GM19397 (cell line): ENCODE measurements around the gene NPIPA3.
"Not testable (repeated sequence)": the region's sequence is repeated elsewhere in the genome, so short reads cannot be mapped to it uniquely, and the experiment has no call there.

Experiments used
- ATAC-seq: cut with Tn5 transposase; IDR thresholded peaks from one replicate; pipeline ENCODE4 v1.9.1; 2021; ENCODE audit warnings: mild to moderate bottlenecking, moderate library complexity; ENCODE audit not compliant: unreplicated experiment

Gene NPIPA3

DNA sequence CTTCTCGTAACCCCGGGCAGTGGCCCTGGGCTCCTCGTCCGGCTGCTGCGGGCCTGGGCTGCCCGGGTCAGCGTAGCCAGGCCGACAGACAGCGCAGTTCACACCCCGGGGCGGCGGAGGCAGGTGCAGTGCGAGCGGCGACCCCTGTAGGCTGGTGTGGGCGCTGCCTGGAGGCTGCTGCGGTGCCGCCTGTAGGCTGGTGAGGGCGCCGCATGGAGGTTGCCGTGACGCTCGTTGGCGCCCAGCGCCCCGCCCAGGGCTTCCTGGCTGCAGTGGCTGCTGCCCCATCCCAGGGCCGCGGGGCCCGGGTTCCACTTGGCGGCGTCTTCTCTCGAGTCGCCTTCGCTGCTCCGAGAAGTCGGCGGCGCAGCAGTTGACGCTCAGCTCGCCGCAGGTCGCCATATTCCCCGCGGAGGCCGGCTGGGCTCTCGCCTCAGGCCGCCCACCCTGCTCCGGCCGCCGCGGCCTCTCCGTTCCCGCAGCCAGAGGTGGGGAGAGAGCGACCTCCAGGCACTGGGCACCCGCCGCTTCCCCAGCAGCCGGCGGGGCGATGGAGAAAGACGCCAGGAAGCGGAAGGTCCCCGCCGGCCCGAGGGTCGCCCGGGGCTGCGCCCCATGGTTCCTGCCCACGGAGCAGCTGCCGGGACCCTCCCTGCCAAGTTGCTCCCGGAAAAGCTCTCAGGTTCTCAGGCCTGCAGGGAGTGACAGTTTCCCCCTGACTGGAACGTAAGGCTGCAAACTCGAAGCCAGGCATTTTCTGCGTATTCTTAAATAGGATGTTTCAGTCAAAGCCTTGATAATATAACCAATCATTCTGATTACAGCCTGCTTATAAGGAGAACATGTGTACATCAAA, at the start of gene NPIPA3:
Gene NPIPA3 (plus strand): TSS at position 256 of the 856 bp plus-strand sequence. CDS start 5,533 bp downstream, outside the sequence.
- ATAC-seq: peak; percentile 99

DNA sequence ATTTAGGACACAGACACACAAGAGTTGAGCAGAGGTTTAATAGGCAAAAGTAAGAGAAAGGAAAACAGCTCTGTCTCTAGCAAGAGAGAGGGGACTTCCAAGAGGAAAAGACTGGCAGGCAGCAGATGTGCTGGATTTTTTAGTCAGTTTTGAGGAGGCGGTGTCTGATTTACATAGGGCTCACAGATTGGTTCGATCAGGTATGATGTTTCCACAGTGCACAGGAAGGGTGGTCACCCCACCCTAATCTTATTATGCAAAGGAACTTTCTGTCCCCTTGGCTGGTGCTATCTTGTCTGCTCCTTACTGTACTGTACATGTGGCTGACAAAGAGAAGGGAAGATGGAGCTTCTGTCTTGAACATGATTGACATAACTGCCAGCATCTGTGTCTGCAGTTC, 45.1 kb upstream of the NPIPA3 start:
- ATAC-seq: peak; percentile 88

DNA sequence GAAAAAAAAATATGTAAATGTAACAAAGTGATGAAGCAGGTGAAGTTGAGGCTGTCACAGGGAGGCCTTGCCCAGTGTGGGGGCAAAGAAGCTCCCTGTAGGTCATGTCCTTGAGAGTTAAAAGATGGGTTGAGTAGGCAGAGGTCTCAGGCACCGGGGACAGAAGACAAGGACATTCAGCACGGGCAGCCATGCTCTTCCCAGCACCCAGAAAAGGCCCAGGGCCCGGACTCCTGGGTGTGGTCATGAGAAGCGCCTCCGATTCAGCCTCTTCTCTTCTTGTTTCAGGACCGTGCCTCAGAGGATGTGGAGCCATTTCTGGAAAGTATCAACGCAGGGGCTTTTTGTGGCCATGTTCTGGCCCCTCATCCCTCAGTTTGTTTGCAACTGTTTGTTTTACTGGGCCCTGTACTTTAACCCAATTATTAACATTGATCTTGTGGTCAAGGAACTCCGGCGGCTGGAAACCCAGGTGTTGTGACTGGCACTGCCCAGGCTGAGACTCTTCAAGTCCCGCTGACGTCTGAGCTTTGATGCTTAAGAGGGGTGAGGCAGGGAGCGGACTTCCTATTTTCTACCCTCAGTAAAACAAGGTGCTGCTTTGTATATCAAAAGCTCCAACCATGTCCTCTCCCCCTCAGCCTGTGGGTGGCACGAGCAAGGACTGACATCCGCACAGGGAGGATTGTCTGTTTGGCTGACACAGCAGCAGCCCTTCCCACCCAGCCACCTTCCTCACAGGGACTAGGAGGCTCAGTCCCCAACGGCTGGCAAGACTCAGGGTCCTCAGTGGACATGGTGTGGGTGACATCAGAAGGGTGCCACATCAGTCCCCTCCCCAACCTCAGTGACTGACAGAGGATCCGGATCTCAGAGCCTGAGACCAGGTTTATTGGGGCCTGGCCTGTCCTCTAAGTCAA, 35.6 kb upstream of the NPIPA3 start:
- ATAC-seq: no peak

DNA sequence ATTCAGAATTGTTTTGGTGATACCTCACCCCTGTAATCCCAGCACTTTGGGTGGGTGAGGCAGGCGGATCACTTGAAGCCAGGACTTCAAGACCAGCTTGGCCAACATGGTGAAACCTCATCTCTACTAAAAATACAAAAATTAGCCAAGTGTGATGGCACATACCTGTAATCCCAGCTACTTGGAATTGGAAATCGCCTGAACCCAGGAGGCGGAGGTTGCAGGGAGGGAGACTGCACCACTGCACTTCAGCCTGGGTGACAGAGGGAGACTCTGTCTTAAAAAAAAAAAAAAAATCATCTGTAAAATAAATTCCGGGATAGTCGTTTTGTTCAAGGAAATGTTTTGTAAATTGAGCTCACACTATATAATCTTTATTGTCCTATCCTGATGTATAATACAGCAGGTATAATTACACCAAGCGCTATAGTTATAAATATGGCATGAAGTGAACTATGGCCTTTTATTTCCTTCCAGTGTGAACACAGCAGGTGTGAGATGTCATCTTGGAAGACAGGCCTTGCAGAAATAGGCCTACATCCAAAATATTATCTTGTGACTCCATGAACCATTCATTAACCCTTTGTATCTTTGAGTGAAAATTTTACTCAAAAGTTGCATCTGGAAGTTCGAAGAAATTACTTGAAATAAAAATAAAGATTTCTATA, 34.5 kb upstream of the NPIPA3 start:
- ATAC-seq: no peak

DNA sequence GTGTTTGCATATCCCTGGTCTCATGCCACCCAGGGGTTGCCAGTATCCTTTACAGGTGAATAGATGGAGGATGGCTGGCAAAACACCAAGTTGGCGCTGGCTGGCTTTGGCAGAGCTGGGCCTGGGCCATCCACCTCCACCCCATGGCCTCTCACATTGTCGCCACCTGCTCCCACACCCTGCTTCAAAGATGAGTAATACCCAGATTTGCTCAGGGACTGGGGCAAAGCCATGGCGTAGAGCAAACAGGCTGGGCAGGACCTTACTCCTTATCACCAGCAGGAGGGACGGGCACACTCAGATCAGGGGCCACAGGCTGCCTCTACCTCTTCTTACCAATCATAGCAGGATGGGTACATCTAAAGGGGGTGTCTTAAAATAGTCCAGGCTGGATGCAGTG, 33.4 kb upstream of the NPIPA3 start:
- no peak for ATAC-seq

DNA sequence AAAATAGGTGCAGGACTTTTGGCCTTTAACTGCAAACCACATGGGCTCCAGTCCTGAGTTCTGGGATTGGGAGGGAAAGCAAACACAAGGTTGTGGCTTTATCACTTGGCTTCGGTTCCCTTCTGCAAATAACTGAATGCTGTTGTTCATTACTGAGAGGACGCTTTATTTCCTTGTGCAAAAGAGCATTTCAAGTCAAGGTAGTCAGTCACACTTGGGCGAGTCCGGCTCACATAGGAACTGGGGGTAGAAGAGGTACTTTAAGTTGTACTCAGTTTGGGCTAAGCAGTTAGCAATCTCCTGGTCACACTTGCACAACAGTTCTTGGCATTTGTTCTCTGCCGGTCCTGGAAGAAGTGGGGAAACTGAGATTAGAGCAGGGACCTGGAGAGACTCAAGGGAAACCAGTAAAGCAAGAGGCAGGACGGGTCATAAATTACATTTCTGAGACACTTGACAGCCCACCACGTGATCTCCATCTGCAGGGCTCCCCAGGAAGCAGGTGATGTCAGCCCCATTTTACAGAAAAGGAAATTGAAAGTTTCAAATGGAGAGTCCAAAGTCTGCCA, 30.7 kb upstream of the NPIPA3 start:
- no peak for ATAC-seq

DNA sequence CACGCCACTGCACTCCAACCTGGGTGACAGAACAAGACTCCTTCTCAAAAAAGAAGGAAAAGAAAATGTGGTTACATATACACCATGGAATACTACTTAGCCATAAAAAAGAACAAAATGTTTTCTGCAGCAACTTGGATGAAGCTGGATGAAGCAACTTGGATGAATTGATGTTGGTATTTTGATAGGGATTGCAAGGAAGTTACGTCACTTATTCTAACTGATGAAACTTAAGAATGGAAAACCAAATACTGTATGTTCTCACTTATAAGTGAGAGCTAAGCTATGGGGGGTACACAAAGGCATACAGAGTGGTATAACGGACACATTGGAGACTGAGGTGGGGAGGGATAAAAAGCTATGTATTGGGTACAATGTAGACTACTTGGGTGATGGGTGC, 26.6 kb upstream of the NPIPA3 start:
- no peak for ATAC-seq

DNA sequence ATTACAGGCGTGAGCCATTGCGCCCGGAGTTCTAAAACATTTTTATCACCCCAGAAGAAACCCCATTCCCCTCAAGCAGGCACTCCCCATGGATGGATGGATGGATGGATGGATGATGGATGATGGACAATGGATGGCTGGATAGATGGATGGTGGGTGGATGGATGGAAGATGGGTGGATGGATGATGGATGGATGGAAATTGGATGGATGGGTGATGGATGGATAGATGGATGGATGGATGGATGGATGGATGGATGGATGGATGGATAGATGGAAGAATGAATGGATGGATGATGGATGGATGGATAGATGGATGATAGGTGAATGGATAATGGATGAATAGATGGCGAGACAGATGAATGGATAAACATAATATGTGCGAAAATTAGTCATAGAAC, 25.6 kb upstream of the NPIPA3 start:
- no peak for ATAC-seq

DNA sequence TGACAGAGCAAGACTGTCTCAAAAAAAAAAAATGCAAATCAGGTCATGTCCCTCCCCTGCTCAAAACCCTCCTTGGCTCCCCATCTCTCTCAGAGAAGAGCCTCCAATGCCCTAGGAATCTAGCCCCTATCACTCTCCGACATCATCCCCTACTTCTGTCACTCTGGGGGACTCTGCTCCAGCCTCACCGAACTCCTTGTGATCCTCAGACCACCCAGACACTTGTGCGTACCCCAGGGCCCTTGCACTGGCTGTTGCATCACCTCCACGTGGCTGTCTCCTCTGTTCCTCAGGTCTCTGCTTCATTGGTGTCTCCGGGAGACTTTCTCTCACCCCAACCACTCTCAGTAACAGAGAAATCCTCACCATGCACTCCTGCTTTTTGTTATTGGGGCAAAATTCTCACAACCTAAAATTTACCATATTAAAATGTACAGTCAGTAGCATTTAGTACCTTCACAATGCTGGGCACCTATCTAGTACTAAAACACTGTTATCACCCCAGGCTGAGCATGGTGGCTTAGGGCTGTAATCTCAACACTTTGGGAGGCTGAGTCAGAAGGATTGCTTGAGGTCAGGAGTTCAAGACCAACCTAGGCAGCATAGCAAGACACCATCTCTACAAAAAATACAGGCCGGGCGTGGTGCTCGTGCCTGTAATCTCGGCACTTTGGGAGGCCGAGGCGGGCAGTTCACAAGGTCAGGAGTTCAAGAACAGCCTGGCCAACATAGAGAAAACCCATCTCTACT, 24.3 kb upstream of the NPIPA3 start:
- ATAC-seq: no peak

DNA sequence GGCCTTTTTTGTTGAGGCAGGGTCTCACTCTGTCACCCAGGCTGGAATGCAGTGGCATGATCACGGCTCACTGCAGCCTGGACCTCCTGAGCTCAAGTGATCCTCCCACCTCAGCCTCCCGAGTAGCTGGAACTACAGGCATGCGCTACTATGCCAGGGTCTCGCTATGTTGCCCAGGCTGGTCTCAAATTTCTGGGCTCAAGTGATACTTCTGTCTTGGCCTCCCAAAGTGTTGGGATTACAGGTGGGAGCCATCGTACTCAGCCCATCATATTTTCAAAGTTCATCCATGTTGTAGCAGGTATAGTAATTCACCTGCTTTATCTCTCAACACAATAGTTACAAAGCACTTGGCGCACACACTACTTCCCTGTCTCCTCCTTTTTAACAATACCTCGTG, 22.8 kb upstream of the NPIPA3 start:
- not testable (repeated sequence) for ATAC-seq

DNA sequence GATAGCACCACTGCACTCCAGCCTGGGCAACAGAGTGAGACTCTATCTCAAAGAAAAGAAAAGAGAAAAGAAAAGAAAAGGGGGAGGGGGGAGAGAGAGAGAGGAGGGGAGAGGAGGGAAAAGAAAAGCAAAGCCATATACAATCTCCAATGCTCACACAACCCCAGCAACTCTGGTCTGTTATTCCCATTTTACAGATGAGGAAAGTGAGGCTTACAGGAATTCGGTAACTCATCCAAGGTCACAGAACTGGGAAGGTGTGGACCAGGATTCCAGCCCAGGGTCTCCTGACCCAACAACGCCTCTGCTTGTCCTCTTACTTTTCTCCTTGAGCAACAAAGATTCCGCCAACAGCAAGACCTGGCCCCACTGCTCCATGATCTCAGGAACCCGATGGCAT, 22.1 kb upstream of the NPIPA3 start:
- ATAC-seq: no peak

DNA sequence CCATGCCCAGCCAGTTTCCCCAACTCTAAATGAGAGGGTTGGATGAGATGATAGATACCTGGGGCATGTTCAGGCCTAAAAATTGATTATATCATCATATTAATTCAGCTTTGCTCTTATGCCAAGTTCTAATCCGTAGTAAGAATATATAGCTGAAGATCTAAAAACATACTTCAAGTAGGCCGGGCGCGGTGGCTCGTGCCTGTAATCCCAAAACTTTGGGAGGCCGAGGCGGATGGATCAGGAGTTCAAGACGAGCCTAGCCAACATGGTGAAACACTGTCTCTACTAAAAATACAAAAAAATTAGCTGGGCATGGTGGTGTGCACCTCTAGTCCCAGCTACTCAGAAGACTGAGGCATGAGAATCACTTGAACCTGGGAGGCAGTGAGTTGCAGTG, 21.1 kb upstream of the NPIPA3 start:
- no peak for ATAC-seq

DNA sequence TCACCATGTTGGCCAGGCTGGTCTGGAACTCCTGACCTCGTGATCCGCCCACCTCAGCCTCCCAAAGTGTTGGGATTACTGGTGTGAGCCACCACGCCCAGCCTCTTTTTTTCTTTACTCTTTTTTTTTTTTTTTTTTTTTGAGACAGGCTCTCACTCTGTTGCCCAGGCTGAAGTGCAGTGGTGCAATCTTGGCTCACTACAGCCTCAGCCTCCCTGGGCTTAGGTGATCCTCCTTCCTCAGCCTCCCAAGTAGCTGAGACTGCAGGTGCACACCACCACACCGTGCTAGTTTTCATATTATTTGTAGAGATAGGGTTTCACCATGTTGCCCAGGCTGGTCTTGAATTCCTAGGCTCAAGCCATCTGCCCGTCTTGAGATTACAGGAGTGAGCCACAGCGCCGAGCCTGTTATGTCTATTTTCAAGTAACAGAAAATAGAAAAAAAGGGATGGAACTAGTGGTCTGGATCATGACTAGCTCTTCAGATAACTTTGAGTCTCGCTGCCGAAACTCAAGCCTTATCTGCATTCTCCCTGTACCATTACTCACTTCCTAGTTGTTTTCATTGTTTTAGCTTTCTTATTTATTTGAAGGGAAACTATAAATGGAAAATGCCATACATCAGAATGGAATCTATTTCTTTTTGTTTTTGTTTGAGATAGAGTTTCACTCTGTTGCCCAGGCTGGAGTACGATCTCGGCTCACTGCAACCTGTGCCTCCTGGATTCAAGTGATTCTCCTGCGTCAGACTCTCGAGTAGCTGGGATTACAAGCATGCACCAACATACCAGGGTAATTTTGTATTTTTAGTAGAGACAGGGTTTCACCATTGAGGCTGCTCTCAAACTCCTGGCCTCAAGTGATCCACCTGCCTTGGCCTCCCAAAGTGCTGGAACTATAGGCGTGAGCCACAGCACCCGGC, 17.1 kb upstream of the NPIPA3 start:
- ATAC-seq: not testable (repeated sequence)

DNA sequence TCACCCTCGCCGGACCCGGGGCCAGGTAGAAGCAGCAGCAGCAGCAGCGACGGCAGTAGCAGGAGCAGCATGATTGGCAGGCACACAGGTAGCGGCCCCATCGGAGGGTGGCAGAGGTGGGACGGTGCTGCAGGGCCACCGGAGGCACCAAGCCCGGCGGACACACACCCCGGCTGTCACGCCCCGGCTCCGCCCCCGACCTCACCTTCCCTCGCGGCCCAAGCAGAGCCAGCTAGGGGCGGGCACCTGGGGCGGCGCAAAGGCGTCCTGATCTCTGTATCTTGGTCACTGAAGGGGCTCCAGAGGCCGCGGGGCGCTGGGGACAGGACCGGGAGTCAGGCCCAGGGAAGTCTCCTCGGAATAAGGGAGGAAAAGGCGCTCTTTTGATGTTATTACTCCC, 9.1 kb upstream of the NPIPA3 start, which contains the start of gene PLA2G10:
Gene PLA2G10 (minus strand): TSS at position 180 of the 400 bp plus-strand sequence. CDS start 79 bp downstream, at position 101.
- not testable (repeated sequence) for ATAC-seq

DNA sequence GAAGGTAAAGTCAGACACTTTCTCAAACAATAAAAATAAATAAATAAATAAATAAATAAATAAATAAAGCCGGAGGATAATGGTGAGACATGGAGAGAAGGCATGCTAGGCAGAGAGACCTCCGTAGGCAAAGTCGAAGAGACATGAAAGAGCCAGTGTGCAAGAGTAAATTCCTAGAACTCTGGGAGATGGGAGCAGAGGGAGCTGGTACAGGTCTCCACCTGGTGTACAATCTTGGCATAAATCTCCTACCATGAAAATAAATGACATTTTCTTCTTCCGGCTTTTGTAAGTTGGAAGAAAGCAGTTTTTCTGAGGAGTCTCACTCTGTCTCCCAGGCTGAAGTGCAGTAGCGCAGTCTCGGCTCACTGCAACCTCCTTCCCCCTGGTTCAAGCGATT, 1.4 kb upstream of the NPIPA3 start:
- not testable (repeated sequence) for ATAC-seq

DNA sequence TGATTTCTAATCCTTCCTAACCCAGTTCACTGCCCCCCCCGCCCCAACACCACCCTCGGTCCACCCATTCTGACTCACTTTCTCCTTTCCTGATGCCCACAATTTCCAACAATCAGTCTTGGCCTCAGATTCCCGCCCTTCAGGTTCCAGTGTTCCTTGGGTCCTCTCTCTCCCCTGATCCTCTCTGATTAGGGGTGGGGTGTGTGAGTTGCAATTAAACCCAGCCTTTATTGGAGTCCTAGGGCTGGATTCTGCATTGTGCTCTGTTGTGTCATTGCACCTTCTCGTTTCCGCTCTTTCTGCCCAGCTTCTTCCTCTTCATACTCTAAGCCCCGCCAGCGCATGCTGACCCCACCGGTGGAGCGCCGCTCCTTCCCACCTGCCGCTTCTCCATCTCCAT, 539 bp upstream of the NPIPA3 start:
- ATAC-seq: not testable (repeated sequence)

DNA sequence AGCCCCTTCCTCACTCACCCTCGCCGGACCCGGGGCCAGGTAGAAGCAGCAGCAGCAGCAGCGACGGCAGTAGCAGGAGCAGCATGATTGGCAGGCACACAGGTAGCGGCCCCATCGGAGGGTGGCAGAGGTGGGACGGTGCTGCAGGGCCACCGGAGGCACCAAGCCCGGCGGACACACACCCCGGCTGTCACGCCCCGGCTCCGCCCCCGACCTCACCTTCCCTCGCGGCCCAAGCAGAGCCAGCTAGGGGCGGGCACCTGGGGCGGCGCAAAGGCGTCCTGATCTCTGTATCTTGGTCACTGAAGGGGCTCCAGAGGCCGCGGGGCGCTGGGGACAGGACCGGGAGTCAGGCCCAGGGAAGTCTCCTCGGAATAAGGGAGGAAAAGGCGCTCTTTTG, 30.0 kb downstream of the NPIPA3 start:
- not testable (repeated sequence) for ATAC-seq

DNA sequence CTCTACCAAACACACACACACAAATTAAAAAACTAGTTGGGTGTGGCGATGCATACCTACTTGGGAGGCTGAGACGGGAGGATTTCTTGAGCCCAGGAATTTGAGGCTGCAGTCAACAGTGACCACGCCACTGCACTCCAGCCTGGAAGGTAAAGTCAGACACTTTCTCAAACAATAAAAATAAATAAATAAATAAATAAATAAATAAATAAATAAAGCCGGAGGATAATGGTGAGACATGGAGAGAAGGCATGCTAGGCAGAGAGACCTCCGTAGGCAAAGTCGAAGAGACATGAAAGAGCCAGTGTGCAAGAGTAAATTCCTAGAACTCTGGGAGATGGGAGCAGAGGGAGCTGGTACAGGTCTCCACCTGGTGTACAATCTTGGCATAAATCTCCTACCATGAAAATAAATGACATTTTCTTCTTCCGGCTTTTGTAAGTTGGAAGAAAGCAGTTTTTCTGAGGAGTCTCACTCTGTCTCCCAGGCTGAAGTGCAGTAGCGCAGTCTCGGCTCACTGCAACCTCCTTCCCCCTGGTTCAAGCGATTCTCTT, 37.7 kb downstream of the NPIPA3 start:
- not testable (repeated sequence) for ATAC-seq

DNA sequence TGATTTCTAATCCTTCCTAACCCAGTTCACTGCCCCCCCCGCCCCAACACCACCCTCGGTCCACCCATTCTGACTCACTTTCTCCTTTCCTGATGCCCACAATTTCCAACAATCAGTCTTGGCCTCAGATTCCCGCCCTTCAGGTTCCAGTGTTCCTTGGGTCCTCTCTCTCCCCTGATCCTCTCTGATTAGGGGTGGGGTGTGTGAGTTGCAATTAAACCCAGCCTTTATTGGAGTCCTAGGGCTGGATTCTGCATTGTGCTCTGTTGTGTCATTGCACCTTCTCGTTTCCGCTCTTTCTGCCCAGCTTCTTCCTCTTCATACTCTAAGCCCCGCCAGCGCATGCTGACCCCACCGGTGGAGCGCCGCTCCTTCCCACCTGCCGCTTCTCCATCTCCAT, 38.6 kb downstream of the NPIPA3 start:
- not testable (repeated sequence) for ATAC-seq
